GM12872 (cell line): Measurements from ENCODE around the gene BHLHE40.

Source experiments
- TF ChIP-seq, protein P1 (sequence below): IDR thresholded peaks from 3 replicates; pipeline ENCODE4 v1.5.1; 2011; ENCODE audit warnings: low read depth, mild to moderate bottlenecking, low read length, moderate library complexity; ENCODE audit not compliant: insufficient read depth

Gene BHLHE40

DNA sequence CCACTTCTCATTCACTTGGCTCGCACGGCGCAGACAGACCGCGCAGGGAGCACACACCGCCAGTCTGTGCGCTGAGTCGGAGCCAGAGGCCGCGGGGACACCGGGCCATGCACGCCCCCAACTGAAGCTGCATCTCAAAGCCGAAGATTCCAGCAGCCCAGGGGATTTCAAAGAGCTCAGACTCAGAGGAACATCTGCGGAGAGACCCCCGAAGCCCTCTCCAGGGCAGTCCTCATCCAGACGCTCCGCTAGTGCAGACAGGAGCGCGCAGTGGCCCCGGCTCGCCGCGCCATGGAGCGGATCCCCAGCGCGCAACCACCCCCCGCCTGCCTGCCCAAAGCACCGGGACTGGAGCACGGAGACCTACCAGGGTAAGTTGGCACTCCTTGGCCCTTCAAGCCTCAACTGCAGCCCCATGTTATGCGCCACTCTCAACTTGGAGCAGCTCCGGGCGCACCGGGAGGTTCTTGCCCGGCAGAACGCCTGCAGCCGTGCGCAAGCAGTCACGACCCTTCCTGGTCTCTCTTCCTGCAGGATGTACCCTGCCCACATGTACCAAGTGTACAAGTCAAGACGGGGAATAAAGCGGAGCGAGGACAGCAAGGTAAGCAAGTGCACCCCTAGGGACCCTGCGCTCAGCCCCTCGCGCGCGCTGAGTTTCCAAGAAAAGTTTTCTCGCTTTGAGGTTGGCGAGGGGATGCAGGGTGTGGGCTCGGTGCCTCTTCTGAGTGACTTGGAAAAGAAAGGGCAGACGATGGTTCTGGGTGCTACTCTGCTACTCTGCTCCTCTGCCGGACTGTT is at the start of gene BHLHE40:
Gene BHLHE40, plus strand, starts transcription at position 10 of the 801 bp plus-strand sequence. Its CDS starts 282 bp downstream, at position 292.
- TF ChIP-seq, protein P1, sequence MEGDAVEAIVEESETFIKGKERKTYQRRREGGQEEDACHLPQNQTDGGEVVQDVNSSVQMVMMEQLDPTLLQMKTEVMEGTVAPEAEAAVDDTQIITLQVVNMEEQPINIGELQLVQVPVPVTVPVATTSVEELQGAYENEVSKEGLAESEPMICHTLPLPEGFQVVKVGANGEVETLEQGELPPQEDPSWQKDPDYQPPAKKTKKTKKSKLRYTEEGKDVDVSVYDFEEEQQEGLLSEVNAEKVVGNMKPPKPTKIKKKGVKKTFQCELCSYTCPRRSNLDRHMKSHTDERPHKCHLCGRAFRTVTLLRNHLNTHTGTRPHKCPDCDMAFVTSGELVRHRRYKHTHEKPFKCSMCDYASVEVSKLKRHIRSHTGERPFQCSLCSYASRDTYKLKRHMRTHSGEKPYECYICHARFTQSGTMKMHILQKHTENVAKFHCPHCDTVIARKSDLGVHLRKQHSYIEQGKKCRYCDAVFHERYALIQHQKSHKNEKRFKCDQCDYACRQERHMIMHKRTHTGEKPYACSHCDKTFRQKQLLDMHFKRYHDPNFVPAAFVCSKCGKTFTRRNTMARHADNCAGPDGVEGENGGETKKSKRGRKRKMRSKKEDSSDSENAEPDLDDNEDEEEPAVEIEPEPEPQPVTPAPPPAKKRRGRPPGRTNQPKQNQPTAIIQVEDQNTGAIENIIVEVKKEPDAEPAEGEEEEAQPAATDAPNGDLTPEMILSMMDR, result no peak

DNA sequence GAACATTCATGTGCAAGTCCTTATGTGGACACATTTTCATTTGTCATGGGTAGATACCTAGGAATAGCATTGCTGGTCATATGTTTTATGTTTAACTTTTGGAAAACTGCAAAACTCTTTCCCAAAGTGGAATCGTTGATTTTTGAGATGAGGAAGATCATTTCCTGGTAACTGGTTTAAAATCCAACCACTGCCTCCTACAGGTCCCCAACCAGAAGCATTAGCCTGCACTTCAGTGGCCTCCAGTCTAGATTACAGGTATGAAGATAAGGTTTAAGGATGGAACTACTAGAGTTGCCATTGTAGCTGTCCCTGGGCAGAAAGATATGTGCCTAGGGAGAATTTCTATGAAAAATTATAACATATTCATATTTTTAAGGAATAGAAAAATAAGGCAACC is 48.7 kb upstream of the BHLHE40 start:
- TF ChIP-seq, protein P1, result no peak

DNA sequence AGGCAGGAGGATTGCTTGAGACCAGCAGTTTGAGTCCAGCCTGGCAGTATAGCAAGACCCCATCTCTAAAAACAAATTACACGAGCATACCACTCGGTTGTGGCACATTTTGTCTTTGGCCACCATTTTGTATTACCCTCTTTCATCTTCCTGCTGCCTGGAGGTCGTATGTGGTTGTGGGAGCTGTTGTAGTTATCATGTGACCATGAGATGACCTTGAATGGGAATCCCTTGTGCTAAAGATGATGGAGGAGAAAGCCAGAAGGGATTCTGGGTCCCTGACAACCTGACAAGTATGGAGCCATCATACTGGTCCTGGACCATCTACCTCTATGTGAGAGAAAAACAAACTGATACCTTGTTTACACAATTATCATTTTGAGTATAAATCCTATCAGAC is 45.2 kb upstream of the BHLHE40 start:
- TF ChIP-seq, protein P1, result no peak

DNA sequence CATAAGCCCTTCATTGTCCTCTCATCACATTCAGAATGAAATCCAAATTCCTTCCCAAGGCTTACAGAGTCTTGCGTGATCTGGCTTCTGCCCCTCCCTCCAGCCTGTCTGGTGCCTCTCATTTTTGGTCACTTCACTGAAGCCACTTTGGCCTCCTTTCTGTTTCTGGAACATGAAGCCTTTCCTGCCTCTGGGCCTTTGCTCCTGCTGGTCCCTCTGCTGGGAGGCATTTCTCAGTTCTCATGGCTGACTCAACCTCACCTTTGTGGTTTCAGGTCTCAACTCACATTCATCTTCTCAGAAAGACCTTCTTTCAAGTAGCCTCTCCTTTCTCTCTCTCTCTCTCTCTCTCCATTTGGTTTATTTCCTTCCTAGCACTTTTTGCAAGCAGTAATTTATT is 43.9 kb upstream of the BHLHE40 start:
- TF ChIP-seq, protein P1, result no peak

DNA sequence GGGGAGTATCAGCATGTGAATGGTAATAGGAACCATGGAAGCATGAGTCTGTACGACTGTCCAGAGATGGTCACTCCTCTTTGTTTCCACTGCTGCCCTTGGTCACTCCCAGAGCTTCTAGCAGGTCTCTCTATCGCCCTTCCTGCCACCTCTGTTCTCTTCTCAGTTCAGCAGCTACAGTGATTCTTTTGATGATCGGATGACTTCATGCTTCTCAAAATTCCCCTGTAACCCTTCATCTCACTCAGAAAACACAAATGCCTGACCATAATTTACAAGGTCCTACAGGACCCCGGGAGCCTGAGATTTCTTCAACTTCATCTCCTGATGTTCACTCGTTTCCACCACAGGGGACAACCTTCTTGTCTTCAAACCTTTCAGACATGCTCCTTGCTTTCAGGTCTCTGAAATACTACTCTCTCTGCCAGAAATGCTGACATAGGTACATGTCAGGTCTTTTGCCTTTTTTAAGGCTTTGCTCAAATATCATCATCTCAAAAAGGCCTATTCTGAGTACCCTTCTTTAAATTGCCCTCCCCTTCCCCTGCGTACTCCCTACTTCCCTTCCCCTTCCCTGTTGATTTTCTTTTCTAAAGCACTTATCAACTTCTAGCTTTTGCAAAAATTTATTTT is 42.1 kb upstream of the BHLHE40 start:
- TF ChIP-seq, protein P1, result no peak

DNA sequence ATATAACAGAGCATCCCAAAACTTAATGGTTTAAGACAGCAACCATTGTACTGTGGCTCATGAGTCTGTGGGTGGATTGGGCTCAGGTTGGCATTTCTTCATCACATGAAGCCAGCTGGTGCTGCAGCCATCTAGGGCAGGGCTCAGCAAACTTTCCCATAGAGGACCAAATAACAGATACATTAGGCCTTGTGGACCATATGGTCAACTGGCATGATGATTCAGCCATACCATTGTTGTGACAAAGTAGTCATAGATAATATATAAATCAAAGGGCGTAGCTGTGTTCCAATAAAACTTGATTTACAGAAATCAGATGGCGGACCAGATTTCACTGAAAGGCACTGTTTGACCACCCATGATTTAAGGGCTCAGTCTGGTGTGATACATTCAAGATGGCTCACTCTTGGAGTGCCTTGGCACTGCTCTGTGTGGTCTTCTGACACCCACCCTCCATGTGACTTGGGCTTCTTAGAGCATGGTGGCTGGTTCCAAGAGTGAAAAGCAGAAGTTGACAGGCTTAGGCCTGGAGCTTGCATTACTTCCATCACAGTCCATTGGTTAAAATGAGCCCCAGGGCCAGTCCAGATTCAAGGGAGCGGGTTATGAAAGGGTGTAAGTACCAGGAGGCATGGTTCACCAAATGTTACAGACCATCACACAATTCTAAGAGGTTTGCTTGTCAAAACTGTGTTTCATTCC is 40.8 kb upstream of the BHLHE40 start:
- TF ChIP-seq, protein P1, result no peak

DNA sequence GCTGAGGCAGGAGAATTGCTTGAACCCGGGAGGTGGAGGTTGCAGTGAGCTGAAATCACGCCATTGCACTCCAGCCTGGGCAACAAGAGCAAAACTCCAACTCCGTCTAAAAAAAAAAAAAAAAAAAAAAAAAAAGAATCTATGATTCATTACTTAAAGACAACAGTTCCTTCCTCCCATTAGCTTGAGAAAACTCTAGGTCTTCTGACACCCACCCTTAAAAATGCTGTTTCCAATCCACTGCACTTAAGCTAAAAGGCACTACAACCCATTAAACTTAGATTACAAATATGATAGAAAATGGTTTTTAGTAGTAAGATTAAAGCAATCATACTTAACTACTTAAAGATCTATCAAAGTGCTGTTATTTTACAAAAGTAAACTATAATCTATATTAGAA is 40.0 kb upstream of the BHLHE40 start:
- TF ChIP-seq, protein P1, result no peak
